DOHH2 (cell line): ENCODE measurements around the gene CRYBA2.

Source experiments
- CTCF ChIP-seq: fragments of 200-600 bp; sonication (generic); IDR thresholded peaks from one replicate; pipeline ENCODE4 v1.5.1; 2014; ENCODE audit warnings: antibody characterized with exemption, mild to moderate bottlenecking, low read depth, low read length; ENCODE audit not compliant: poor library complexity, severe bottlenecking
- EZH2phosphoT487 ChIP-seq: fragments of 200-600 bp; sonication (generic); IDR thresholded peaks from 2 replicates; pipeline ENCODE4 v1.6.1; 2017; ENCODE audit warnings: borderline replicate concordance, mild to moderate bottlenecking, antibody characterized with exemption, low read length, moderate library complexity, mixed read lengths

DNA sequence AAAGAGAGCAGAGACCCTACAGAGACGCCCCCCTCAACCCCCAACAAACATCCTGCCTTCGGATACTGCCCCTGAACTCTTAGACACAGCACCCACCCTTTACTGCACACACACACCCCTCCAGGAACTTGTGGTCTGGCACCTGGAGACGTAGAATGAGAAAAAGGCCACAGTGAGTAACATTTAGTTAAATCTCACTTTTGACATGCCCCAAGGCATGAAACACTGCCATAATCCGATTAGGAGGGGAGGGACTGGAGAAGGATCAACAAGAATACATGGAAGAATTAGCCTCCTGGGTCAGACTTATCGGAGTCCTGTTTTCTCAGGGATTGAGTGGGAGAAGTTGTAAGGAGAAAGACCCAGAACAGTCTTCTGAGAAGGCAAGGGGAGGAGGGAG lies 29.6 kb downstream of the CRYBA2 start:
- TF ChIP-seq CTCF (no peak), EZH2phosphoT487 (no peak)
